GM15510 (cell line): ENCODE measurements around the gene FBXO9.

ENCODE experiments used
- POLR2A ChIP-seq: IDR thresholded peaks from 3 replicates; pipeline ENCODE4 v1.6.1; 2011; ENCODE audit warnings: borderline replicate concordance; ENCODE audit not compliant: insufficient read length; ENCODE audit errors: extremely low read depth

The FBXO9 gene

DNA sequence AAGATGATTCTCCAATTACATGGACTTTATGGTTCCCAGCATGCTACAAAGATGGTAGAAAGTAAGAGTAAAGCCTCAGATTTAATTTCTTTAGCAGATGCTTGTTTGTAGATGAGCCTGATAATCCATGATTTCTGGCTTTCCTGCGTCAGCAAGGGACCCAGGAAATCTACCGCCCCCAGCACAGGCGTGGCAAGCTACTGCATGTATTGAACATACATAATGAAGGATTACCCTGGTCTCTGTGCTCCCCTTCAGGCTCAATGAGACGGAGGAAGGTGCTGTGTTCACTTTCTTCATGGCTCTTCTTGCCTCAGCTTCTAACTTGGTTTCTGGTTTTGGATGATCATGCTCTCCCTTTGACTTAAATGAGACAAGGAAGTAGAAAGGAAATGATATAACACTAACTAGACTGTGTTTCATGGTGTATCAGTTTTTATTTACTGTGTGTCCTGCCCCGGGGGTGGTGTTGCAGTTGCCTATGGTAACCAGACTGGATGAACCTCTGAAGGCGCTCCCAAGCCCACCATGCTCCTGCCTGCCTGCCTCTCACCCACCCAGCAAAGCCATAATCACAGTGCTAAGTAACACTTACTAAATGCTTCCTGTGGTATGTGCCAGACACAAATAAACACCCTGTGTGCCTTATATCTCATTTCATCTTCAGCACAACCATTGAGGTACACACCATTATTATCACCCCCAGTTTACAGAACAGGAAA lies 65.5 kb downstream of the FBXO9 start:
- no peak for TF ChIP-seq POLR2A

DNA sequence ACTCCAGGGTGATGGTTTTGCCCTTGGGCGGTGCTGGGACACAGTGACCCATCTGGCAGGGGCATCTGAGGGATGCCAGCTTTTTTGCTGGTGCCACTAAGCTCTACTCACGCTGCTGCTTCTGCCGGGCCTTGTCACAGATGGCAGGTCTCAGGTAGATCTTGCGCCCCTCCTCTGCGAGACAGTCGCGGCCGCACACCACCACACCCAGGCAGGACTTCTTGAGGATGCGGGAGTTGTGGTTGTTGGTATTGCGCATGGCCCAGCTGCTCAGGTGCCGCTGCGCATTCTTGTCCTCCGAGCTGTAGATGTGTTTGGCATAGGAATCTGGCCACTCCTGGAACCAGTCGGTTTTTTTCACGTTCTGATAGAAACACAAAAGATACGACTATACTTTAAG lies 68.8 kb downstream of the FBXO9 start:
- TF ChIP-seq POLR2A = no peak

DNA sequence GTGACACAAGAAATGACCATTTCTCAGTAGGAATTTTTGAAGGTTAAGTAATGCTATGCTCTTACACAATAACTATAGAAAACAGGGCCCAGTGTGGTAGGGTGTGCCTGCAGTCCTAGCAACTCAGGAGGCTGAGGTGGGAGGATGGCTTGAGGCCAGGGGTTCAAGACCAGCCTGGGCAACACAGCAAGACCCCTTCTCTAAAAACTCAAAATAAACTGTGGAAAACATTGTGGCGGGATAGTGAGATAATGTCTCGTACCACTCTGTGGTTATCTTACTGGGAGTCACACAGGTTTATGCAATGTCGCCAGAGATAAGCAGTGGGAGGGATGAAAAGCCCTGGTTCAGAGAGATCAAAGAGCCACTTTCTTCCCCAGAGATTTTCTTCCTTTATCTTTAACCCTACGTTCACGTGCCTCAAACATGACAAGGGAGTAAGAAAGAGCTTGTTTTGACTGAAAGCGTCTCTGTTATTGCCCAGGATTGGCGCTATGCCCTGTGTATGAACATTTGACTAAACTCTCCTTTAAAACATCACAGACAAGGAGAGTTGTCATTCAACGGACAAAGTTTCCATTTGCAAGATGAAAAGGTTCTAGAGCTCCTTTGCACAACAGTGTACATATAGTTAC lies 69.5 kb downstream of the FBXO9 start:
- no peak for TF ChIP-seq POLR2A

DNA sequence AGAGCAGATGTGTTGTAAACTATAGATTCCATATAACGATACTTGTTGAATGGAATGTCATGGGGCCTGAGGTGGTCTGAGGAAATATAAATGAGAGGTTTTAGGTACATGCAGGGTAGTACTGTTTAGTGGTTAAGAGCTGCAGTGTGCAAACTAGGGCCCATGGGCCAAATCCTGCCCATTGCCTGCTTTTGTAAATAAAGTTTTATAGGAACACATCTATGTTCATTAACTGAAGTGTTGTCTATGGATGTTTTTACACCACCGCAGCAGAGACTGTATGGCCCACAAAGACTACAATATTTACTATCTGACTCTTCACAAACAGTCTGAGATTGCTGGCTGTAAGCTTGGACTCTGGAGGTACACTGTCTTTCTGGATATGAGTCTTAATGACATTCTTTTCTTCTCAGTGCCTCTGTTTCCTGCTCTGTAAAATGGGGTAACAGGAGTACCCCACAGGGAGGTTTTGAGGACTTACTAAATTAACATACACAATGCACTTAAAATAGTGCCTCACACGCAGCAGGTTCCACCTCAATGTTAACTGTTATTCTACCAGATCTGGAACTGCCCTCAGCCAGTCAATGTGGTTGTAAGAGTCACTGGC lies 70.9 kb downstream of the FBXO9 start:
- no peak for TF ChIP-seq POLR2A

DNA sequence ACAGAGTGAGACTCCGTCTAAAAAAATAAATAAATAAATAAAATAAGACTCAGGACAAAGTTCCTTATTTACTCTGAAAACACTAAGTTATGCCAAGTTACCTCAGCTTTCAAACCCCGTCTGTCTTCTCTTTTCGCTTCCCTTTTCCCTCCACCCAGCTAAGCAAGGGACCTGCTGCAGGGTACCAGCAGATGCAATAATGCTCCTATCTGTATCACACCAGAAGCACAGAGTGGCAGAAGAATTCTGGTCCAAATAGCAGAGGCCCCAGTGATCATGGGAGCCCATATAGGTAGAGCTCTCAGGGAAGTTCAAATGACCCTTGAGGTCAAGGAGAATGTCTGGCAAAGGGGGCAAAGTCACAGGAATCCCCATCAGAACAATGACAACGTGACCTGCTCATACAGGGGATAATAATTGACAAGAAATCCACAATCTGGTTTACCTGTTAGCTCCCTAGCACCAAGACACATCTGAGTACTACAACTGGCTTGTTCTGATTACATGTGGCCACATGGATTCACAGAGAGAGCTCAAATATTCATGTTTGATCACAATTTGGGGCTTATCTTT lies 74.7 kb downstream of the FBXO9 start:
- no peak for TF ChIP-seq POLR2A

DNA sequence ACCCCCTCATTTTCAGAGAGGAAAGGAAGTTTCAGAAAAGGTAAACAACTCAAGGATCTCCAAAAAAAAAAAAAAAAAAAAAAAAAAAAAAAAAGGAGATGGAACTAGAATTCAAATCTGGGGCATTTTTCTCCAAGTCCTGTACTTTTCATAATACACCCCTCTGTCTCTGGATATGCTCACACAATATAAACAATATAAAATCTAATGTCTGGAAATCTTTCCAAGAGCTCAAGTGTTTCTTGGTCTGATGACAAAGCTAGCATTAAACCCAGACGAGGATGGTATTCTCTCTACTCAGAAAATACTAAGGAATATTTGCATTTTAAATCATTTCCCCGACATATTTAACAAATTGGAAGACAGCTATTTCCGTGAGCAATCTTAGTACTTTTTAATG lies 77.6 kb downstream of the FBXO9 start:
- TF ChIP-seq POLR2A = no peak

DNA sequence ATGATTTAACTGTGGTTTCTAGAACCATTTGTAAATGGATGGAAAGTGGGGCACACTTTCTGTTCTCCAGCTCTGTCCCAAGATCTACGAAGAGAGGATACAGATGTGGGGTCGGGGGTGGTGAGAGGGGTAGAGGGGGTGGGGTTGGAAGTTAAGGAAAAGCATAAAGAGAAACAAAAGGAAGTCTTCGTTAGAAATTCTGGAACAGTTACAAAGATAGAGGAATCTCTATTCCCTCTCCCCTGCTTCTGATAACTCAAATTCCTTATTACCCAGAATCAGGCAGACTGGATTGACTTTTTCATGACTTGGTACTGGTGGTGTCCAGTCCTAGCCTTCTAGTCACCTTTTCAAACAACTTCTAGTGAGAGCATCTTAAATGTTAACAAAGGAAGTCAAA lies 78.5 kb downstream of the FBXO9 start:
- TF ChIP-seq POLR2A = no peak

DNA sequence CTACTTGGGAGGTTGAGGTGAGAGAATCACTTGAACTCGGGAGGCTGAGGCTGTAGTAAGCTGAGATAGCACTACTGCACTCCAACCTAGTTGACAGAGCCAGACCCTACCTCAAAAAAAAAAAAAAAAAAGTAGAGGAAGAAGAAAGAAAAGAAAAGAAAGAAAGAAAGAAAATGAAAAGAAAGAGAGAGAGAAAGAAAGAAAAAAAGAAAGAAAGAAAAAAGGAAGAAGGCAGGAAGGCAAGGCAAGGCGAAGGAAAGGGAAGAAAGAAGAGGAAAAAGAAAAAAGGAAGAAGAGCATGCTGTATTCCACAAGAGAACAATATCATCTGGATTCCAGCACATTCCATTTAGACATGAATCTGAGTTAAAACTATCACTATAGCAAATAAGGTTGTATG lies 79.6 kb downstream of the FBXO9 start:
- TF ChIP-seq POLR2A = no peak

DNA sequence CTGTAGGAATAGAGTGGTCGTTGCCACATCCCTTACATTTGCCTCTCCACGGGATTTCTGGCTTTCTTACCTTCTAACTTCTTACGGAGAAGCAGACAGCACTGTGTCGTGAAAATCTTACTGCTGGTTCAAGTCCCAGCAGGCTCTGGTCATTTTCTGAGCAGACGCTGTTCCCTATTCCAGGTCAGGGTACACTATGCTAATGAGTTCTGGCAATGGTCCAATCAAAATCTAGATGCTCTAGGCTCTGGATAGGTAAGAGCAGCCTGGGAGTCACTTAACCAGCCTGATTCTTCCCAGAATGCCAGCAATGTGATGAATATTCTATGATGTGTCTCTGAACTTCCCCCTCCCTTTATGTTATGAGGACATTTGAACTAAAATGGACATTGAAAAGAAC lies 83.5 kb downstream of the FBXO9 start, which contains the start of gene GCM1:
Gene GCM1 (minus strand): TSS at position 158 of the 400 bp plus-strand sequence. CDS start 3,209 bp downstream, outside the sequence.
- TF ChIP-seq POLR2A = no peak
